ENCODE results near the gene SNX8. TPM values are rescaled to one million over a fixed set of nuclear protein-coding genes. Genes with fewer than 3 reads are reported as not detected.
"Not testable (repeated sequence)": the region's sequence is repeated elsewhere in the genome, so short reads cannot be mapped to it uniquely, and the experiment has no call there.

SNX8 gene
- 10 to 100 TPM; 47.6 to 49.6 TPM for total RNA-seq

GRCh38 chr7:2314209-2314955 lies at the start of gene SNX8:
TSS of gene SNX8 (minus strand) at chr7:2314441. CDS start at chr7:2314421, 20 bp downstream.
- ChIA-PET CTCF (no interaction called here), POLR2A (no interaction called here)

DNA sequence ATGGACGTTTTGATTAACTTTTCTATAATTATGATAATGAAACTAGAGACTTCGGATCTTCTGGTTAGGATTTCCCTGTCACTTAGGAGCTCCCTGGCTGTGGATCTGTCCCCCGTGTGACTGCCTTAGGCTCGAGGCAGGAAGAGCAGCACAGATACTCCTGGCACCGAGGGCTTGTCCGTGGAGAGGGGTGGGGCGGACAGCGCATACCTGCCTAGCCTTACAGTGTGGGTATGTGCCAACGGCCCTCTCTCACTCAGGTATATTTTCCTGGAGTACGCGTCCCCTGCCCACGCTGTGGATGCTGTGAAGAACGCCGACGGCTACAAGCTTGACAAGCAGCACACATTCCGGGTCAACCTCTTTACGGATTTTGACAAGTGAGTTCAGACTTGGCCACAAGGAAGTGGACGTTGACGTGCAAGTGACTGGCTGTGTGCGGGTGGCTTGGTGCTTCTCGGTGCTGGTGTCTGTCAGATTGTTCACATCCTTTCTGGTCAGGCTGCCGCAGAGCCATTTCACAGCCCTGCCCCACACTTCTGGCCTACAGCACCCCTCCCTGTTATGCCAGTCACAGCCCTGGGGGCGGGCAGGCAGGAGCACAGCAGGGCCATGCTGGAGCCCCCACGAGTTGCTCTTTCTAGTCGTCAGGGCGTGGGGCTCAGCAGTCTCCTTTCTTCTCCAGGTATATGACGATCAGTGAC lies 48.3 kb upstream of the SNX8 start:
- POLR2A ChIA-PET, result interaction anchor here (1.2 kb wide), 1 partner anchor 9 kb away, joined by 3 read pairs; no protein-coding TSS in a partner anchor
- CTCF ChIA-PET, result no interaction called here

DNA sequence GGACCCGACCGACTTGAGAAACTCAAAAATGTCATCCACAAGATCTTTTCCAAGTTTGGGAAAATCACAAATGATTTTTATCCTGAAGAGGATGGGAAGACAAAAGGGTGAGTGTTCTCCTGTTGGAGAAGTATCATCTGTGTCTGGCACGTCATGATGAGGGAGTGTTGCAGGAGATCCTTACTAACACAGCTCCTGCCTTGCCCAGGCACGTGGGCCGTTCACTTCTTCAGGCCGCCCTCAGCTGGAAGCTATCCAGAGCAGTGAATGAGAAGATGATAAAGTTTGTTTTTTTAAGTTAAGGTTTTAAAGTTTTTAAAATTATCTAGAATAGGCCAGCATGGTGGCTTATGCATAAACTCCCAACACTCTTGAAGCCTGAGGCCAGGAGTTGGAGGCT lies 46.6 kb upstream of the SNX8 start:
- ChIA-PET POLR2A (no interaction called here), CTCF (interaction anchor here (1.2 kb wide), 1 partner anchor 108 kb away, joined by 3 read pairs; no protein-coding TSS in a partner anchor)

DNA sequence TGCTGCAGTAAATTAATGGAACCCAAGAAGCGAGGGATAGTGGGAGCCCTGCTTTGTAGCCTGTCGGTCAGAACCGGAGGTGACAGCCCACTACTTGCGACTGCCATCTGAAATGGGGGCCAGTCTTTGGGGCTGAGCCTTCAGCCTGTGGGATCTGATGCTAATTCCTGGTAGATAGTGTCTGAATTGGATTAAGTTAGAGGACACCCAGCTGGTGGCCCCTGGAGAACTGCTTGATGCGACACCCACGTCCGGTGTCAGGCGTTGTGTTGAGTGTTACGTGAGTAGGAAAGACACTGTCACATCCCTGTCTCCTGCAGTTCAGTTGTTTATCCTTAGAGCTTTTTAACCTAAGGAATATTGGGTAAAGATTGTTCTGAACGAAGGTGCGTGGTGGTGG lies 45.4 kb upstream of the SNX8 start:
- ChIA-PET CTCF (interaction anchor here (1.2 kb wide), 1 partner anchor 109 kb away, joined by 3 read pairs; no protein-coding TSS in a partner anchor), POLR2A (no interaction called here)

GRCh38 chr7:2358968-2359527 lies 44.8 kb upstream of the SNX8 start:
- POLR2A ChIA-PET, result no interaction called here
- CTCF ChIA-PET, result no interaction called here

GRCh38 chr7:2357571-2357970 lies 43.3 kb upstream of the SNX8 start:
- POLR2A ChIA-PET, result interaction anchor here (0.7 kb wide), 1 partner anchor 19 kb away, joined by 3 read pairs; no protein-coding TSS in a partner anchor
- CTCF ChIA-PET, result interaction anchor here (0.9 kb wide), 1 partner anchor 10 kb away, joined by 3 read pairs; no protein-coding TSS in a partner anchor

GRCh38 chr7:2357165-2357564 lies 42.9 kb upstream of the SNX8 start:
- POLR2A ChIA-PET, result interaction anchor here (0.7 kb wide), 1 partner anchor 19 kb away, joined by 3 read pairs; no protein-coding TSS in a partner anchor
- CTCF ChIA-PET, result interaction anchor here (0.9 kb wide), 1 partner anchor 10 kb away, joined by 3 read pairs; no protein-coding TSS in a partner anchor

GRCh38 chr7:2355705-2356008 lies 41.4 kb upstream of the SNX8 start:
- ChIA-PET POLR2A (interaction anchor here (1.5 kb wide), 1 partner anchor 17 kb away, joined by 4 read pairs; no protein-coding TSS in a partner anchor), CTCF (interaction anchor here (0.7 to 1.8 kb wide), 3 partner anchors 8 to 76 kb away, joined by 3 to 5 read pairs (median 3); no protein-coding TSS in a partner anchor)

DNA sequence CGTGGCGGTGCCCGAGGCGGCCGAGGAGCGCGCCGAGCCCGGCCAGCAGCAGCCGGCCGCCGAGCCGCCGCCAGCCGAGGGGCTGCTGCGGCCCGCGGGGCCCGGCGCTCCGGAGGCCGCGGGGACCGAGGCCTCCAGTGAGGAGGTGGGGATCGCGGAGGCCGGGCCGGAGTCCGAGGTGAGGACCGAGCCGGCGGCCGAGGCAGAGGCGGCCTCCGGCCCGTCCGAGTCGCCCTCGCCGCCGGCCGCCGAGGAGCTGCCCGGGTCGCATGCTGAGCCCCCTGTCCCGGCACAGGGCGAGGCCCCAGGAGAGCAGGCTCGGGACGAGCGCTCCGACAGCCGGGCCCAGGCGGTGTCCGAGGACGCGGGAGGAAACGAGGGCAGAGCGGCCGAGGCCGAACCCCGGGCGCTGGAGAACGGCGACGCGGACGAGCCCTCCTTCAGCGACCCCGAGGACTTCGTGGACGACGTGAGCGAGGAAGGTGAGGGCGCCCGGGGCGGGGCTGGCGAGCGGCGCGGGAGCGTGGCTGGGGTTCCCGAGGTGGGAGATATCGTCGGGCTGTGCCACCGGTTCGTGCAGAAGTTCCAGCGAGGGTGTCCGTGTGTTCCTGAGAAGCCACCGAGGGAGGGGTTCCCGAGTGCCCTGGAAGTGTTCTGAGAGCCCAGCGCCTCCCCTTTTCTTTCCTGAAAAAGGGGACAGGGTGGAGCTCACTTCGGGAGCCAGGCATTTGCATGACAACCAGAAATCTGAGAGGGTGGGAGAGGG lies 40.9 kb upstream of the SNX8 start:
- ChIA-PET CTCF (interaction anchor here (0.6 to 1.8 kb wide), 4 partner anchors 18 to 237 kb away, joined by 3 to 5 read pairs (median 3); no protein-coding TSS in a partner anchor), POLR2A (interaction anchor here (0.6 to 1.5 kb wide), 3 partner anchors 18 to 673 kb away, joined by 4 to 6 read pairs (median 5); partner anchors contain the start of gene MAD1L1)

GRCh38 chr7:2354186-2354938 lies 40.1 kb upstream of the SNX8 start, which contains the start of gene EIF3B:
TSS of gene EIF3B (plus strand) at chr7:2354827. CDS start at chr7:2354922, 95 bp downstream.
- CTCF ChIA-PET, result interaction anchor here (1.0 to 1.3 kb wide), 5 partner anchors 11 to 114 kb away, joined by 3 to 4 read pairs (median 4); no protein-coding TSS in a partner anchor
- POLR2A ChIA-PET, result interaction anchor here (1.0 to 1.5 kb wide), 4 partner anchors 8 to 168 kb away, joined by 3 to 5 read pairs (median 4); partner anchors contain the start of gene MAD1L1

DNA sequence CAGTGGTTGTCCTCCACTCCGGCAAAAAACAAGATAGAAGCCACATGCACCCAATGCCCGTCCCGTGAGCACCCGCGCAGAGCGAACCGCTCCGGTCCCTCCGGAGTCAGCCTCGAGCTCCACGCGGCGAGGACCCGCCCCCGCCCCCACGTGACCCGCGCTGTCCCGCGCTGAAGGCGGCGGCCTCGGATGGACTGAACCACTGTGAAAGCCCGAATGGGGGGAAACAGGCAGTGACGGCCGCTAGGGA lies 39.6 kb upstream of the SNX8 start:
- POLR2A ChIA-PET, result interaction anchor here (1.0 to 1.5 kb wide), 3 partner anchors 9 to 168 kb away, joined by 3 to 5 read pairs (median 3); partner anchors contain the start of gene MAD1L1

DNA sequence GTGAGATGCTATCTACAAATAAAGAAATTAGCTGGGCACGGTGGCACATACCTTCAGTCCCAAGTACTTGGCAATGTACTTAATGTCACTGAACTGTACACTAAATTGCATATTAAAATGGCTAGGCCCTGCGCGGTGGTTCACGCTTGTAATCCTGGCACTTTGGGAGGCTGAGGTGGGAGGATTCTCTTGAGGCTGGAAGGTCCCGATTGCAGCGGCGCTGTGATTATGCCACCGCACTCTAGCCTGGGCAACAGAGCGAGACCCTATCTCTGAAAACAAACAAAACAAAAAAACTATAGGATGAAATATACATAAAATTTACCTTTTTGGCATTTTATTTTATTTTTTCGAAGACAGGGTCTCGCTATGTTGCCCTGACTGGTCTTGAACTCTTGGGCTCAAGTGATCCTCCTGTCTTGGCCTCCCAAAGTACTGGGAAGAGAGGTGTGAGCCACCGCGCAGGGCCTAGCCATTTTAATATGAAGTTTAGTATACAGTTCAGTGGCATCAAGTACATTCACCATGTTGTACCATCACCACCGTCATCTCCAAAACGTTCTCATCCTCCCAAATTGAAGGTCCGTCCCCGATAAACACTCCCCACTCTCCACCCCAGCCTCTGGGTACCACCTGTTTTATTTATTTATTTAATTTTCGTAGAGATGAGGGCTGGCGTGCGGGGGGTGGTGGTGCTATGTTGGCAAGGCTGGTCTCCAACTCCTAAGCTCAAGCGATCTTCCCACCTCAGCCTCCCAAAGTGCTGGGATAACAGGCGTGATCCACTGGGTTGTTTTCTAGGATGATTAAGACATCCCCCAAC lies 39.1 kb upstream of the SNX8 start:
- ChIA-PET CTCF (interaction anchor here (0.6 to 1.3 kb wide), 5 partner anchors 10 to 821 kb away, joined by 3 to 4 read pairs (median 4); no protein-coding TSS in a partner anchor), POLR2A (interaction anchor here (0.6 to 1.5 kb wide), 4 partner anchors 9 to 1292 kb away, joined by 3 to 8 read pairs (median 4); partner anchors contain the start of gene MAD1L1)

More for the DNA sequence above, 39.6 kb upstream of the SNX8 start:
- CTCF ChIA-PET, result interaction anchor here (1.0 to 1.3 kb wide), 5 partner anchors 10 to 115 kb away, joined by 3 to 4 read pairs (median 4); no protein-coding TSS in a partner anchor

DNA sequence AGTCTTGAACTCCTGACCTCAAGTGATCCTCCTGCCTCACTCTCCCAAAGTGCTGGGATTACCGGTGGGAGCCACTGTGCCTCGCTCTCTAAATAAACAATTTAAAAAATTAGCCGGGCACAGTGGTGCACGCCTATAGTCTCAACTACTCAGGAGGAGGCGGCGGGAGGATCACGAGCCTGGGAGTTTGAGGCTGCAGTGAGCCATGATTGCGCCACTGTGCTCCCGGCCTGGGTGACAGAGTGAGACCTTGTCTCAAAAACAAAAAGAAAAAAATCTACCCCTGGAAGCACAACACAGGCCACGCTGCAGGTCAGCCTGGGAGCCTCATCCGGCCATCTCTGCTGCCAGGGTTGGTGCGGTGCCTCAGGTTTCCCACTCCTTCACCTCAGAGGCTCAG lies 36.6 kb upstream of the SNX8 start:
- POLR2A ChIA-PET, result no interaction called here
- CTCF ChIA-PET, result no interaction called here

DNA sequence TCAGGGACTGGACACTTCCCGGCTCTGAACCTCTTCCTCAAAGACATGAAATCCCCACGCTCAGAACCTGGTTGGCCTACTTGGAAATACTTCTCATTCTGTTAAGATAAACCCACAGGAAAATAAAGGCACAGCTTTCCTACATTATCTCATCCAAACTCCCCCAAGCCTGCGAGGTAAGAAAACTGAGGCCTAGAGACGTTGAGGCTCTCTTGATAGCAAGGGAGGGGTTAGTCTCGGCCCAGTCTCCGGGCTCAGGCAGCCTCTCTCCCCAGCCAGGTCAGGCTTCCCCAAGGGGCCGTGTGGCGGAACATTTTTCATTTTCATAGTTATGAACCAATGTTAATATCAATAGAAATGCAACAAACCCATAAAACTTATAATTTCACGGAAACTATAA lies 35.8 kb upstream of the SNX8 start:
- ChIA-PET CTCF (no interaction called here), POLR2A (no interaction called here)

GRCh38 chr7:2347351-2348063 lies 33.3 kb upstream of the SNX8 start:
- POLR2A ChIA-PET, result not testable (repeated sequence)
- CTCF ChIA-PET, result interaction anchor here (0.6 to 2.3 kb wide), 14 partner anchors 9 to 589 kb away, joined by 3 to 7 read pairs (median 4); partner anchors contain the start of genes MRM2 and NUDT1

GRCh38 chr7:2336626-2337299 lies 22.5 kb upstream of the SNX8 start:
- CTCF ChIA-PET, result interaction anchor here (2.2 kb wide), 1 partner anchor 12 kb away, joined by 5 read pairs; no protein-coding TSS in a partner anchor

More at GRCh38 chr7:2336626-2337299, 22.5 kb upstream of the SNX8 start:
- POLR2A ChIA-PET, result no interaction called here

Data from activated CD8-positive, alpha-beta memory T cell treated with anti-CD3 and anti-CD28 coated beads for 36 hours (primary cell).